ENCODE data around the gene NLRP7.
"Not testable (repeated sequence)": the region's sequence is repeated elsewhere in the genome, so short reads cannot be mapped to it uniquely, and the experiment has no call there.

NLRP7 gene

GRCh38 chr19:54947381-54947780, at the start of gene NLRP7:
TSS of gene NLRP7 (minus strand) at chr19:54947530.
- no peak for DNase-seq

- DNase-seq: no peak
Observed at GRCh38 chr19:54995561-54995960, 48.2 kb upstream of the NLRP7 start.

- DNase-seq: not testable (repeated sequence)
Observed at GRCh38 chr19:54989531-54989930, 42.2 kb upstream of the NLRP7 start.

GRCh38 chr19:54982562-54982961, 35.2 kb upstream of the NLRP7 start:
- not testable (repeated sequence) for DNase-seq

GRCh38 chr19:54973229-54974090, 26.1 kb upstream of the NLRP7 start:
- peak; percentile 40 for DNase-seq

- not testable (repeated sequence) for DNase-seq
Observed at GRCh38 chr19:54971446-54971845, 24.1 kb upstream of the NLRP7 start.

- no peak for DNase-seq
Observed at GRCh38 chr19:54969647-54970046, 22.3 kb upstream of the NLRP7 start.

- DNase-seq: no peak
Observed at GRCh38 chr19:54967611-54968010, 20.3 kb upstream of the NLRP7 start.

- DNase-seq: not testable (repeated sequence)
Observed at GRCh38 chr19:54965055-54965454, 17.7 kb upstream of the NLRP7 start.

GRCh38 chr19:54959840-54960239, 12.5 kb upstream of the NLRP7 start:
- DNase-seq: peak; percentile 25

GRCh38 chr19:54955376-54955775, 8.0 kb upstream of the NLRP7 start:
- no peak for DNase-seq

- DNase-seq: not testable (repeated sequence)
Observed at GRCh38 chr19:54953345-54953713, 6.0 kb upstream of the NLRP7 start.

GRCh38 chr19:54952591-54953344, 5.4 kb upstream of the NLRP7 start:
- no peak for DNase-seq

- DNase-seq: not testable (repeated sequence)
Observed at GRCh38 chr19:54950580-54950979, 3.2 kb upstream of the NLRP7 start.

- DNase-seq: no peak
Observed at GRCh38 chr19:54949412-54949811, 2.1 kb upstream of the NLRP7 start.

GRCh38 chr19:54943772-54944361, 3.5 kb downstream of the NLRP7 start:
- DNase-seq: not testable (repeated sequence)

GRCh38 chr19:54939538-54939937, 7.8 kb downstream of the NLRP7 start:
- not testable (repeated sequence) for DNase-seq

GRCh38 chr19:54938906-54939305, 8.4 kb downstream of the NLRP7 start:
- DNase-seq: no peak

- peak; percentile 58 for DNase-seq
Observed at GRCh38 chr19:54937926-54938325, 9.4 kb downstream of the NLRP7 start.

- DNase-seq: no peak
Observed at GRCh38 chr19:54928299-54928698, 19.0 kb downstream of the NLRP7 start.

- DNase-seq: no peak
Observed at GRCh38 chr19:54923276-54923675, 24.1 kb downstream of the NLRP7 start.

- peak; percentile 11 for DNase-seq
Observed at GRCh38 chr19:54921082-54921481, 26.2 kb downstream of the NLRP7 start.

Measured in activated CD4-positive, alpha-beta T cell treated with anti-CD3 and anti-CD28 coated beads, Interleukin-2, amount 50 U/mL, for 16 hours (primary cell).